Measurements from ENCODE around the gene IGF1R. TPM values are rescaled to one million over a fixed set of nuclear protein-coding genes. Genes with fewer than 3 reads are reported as not detected.

The IGF1R gene
- total and polyA plus RNA-seq, 4 experiments from 2014 or later = 0.45 to 49.2 (median 25.1) TPM

- no peaks in the 10 kb centered on the region for H3K9me3 ChIP-seq (ENCODE audit: control insufficient read depth in 1 of 2, low read length in 2 of 2)
- no peaks in the 10 kb centered on the region for H3K27me3 ChIP-seq (ENCODE audit: insufficient read depth, low read length)
- H3K36me3 ChIP-seq (ENCODE audit: insufficient read depth, low read length) = no peaks in the 10 kb centered on the region
- ChIA-PET CTCF (ENCODE audit: partially characterized antibody) (no interaction called here), POLR2A (ENCODE audit: partially characterized antibody) (no interaction called here)
- no peaks in the 10 kb centered on the region for H3K9me3 Mint-ChIP-seq
- no peak overlapping the region for H3K4me3 Mint-ChIP-seq
- peaks cover 0 to 7% (median 0%) of the 10 kb centered on the region in 4 donors for H3K4me1 Mint-ChIP-seq
- no peaks in the 10 kb centered on the region for H3K36me3 Mint-ChIP-seq
- H3K27ac Mint-ChIP-seq = peak overlapping the region in 1 of 7 donors; percentile 19
- H3K27me3 Mint-ChIP-seq = peaks cover 3 to 5% of the 10 kb centered on the region in 2 donors
- intact Hi-C loops (cut with micrococcal nuclease) = no loop called here
- H3K4me1 ChIP-seq (ENCODE audit: insufficient read depth, low read length) = no peaks in the 10 kb centered on the region
- H3K27ac ChIP-seq (ENCODE audit: low read depth, low read length) = no peak overlapping the region
- no peak overlapping the region for H3K4me3 ChIP-seq (ENCODE audit: low read length in 2 of 2)
- DNase-seq = no peak
Observed at GRCh38 chr15:98770984-98771383, 122.6 kb downstream of the IGF1R start.

- ChIA-PET POLR2A (ENCODE audit: partially characterized antibody) (no interaction called here), CTCF (ENCODE audit: partially characterized antibody) (no interaction called here)
- Mint-ChIP-seq H3K36me3 (no peaks in the 10 kb centered on the region), H3K27me3 (peaks cover 3 to 5% of the 10 kb centered on the region in 2 donors), H3K4me1 (peaks cover 2 to 10% (median 4%) of the 10 kb centered on the region in 4 donors), H3K4me3 (no peak overlapping the region), H3K27ac (peak overlapping the region in 1 of 7 donors; percentile 53), H3K9me3 (no peaks in the 10 kb centered on the region)
- no peak overlapping the region for H3K4me3 ChIP-seq (ENCODE audit: low read length in 2 of 2)
- intact Hi-C loops (cut with micrococcal nuclease) = no loop called here
- no peaks in the 10 kb centered on the region for H3K36me3 ChIP-seq (ENCODE audit: insufficient read depth, low read length)
- no peak overlapping the region for H3K27ac ChIP-seq (ENCODE audit: low read depth, low read length)
- DNase-seq = no peak
- H3K4me1 ChIP-seq (ENCODE audit: insufficient read depth, low read length) = no peaks in the 10 kb centered on the region
- no peaks in the 10 kb centered on the region for H3K9me3 ChIP-seq (ENCODE audit: control insufficient read depth in 1 of 2, low read length in 2 of 2)
- no peaks in the 10 kb centered on the region for H3K27me3 ChIP-seq (ENCODE audit: insufficient read depth, low read length)
Observed at GRCh38 chr15:98771541-98771940, 123.2 kb downstream of the IGF1R start.

GRCh38 chr15:98772895-98773294, 124.6 kb downstream of the IGF1R start:
- H3K36me3 Mint-ChIP-seq = no peaks in the 10 kb centered on the region
- Histone ChIP-seq H3K4me3 (ENCODE audit: low read length in 2 of 2) (no peak overlapping the region), H3K27ac (ENCODE audit: low read depth, low read length) (no peak overlapping the region), H3K4me1 (ENCODE audit: insufficient read depth, low read length) (peaks cover 7% of the 10 kb centered on the region), H3K36me3 (ENCODE audit: insufficient read depth, low read length) (no peaks in the 10 kb centered on the region), H3K27me3 (ENCODE audit: insufficient read depth, low read length) (no peaks in the 10 kb centered on the region), H3K9me3 (ENCODE audit: control insufficient read depth in 1 of 2, low read length in 2 of 2) (no peaks in the 10 kb centered on the region)
- no peak for DNase-seq
- peaks cover 2 to 3% of the 10 kb centered on the region in 2 donors for H3K27me3 Mint-ChIP-seq
- H3K4me3 Mint-ChIP-seq = no peak overlapping the region
- H3K9me3 Mint-ChIP-seq = no peaks in the 10 kb centered on the region
- no peak overlapping the region for H3K27ac Mint-ChIP-seq
- H3K4me1 Mint-ChIP-seq = peaks cover 6 to 14% (median 13%) of the 10 kb centered on the region in 4 donors
- CTCF ChIA-PET (ENCODE audit: partially characterized antibody) = interaction anchor here (1.0 kb wide), 1 partner anchor 110 kb away, joined by 5 read pairs; no protein-coding TSS in a partner anchor
- POLR2A ChIA-PET (ENCODE audit: partially characterized antibody) = no interaction called here
- intact Hi-C loops (cut with micrococcal nuclease) = no loop called here

- Mint-ChIP-seq H3K27ac (no peak overlapping the region), H3K4me1 (peaks cover 6 to 18% (median 13%) of the 10 kb centered on the region in 4 donors), H3K36me3 (no peaks in the 10 kb centered on the region), H3K9me3 (no peaks in the 10 kb centered on the region), H3K4me3 (no peak overlapping the region), H3K27me3 (peaks cover 2 to 3% of the 10 kb centered on the region in 2 donors)
- ChIA-PET POLR2A (ENCODE audit: partially characterized antibody) (no interaction called here), CTCF (ENCODE audit: partially characterized antibody) (interaction anchor here (1.0 kb wide), 1 partner anchor 109 kb away, joined by 5 read pairs; no protein-coding TSS in a partner anchor)
- H3K27ac ChIP-seq (ENCODE audit: low read depth, low read length) = no peak overlapping the region
- H3K9me3 ChIP-seq (ENCODE audit: control insufficient read depth in 1 of 2, low read length in 2 of 2) = no peaks in the 10 kb centered on the region
- peaks cover 7% of the 10 kb centered on the region for H3K4me1 ChIP-seq (ENCODE audit: insufficient read depth, low read length)
- H3K4me3 ChIP-seq (ENCODE audit: low read length in 2 of 2) = no peak overlapping the region
- intact Hi-C loops (cut with micrococcal nuclease) = no loop called here
- DNase-seq = no peak
- no peaks in the 10 kb centered on the region for H3K27me3 ChIP-seq (ENCODE audit: insufficient read depth, low read length)
- no peaks in the 10 kb centered on the region for H3K36me3 ChIP-seq (ENCODE audit: insufficient read depth, low read length)
Observed at GRCh38 chr15:98773616-98774015, 125.3 kb downstream of the IGF1R start.

- DNase-seq = no peak
- H3K36me3 Mint-ChIP-seq = no peaks in the 10 kb centered on the region
- H3K9me3 ChIP-seq (ENCODE audit: control insufficient read depth in 1 of 2, low read length in 2 of 2) = no peaks in the 10 kb centered on the region
- POLR2A ChIA-PET (ENCODE audit: partially characterized antibody) = no interaction called here
- H3K4me3 ChIP-seq (ENCODE audit: low read length in 2 of 2) = no peak overlapping the region
- peaks cover 14% of the 10 kb centered on the region for H3K4me1 ChIP-seq (ENCODE audit: insufficient read depth, low read length)
- H3K27ac ChIP-seq (ENCODE audit: low read depth, low read length) = no peak overlapping the region
- no peak overlapping the region for H3K4me3 Mint-ChIP-seq
- intact Hi-C loops (cut with micrococcal nuclease) = loop anchor here (5.0 kb wide), 1 partner anchor 118 kb away; no protein-coding TSS in a partner anchor
- H3K27me3 ChIP-seq (ENCODE audit: insufficient read depth, low read length) = no peaks in the 10 kb centered on the region
- H3K27me3 Mint-ChIP-seq = peaks cover 4 to 6% of the 10 kb centered on the region in 2 donors
- no peaks in the 10 kb centered on the region for H3K9me3 Mint-ChIP-seq
- H3K27ac Mint-ChIP-seq = no peak overlapping the region
- no peaks in the 10 kb centered on the region for H3K36me3 ChIP-seq (ENCODE audit: insufficient read depth, low read length)
- CTCF ChIA-PET (ENCODE audit: partially characterized antibody) = interaction anchor here (1.3 kb wide), 1 partner anchor 76 kb away, joined by 3 read pairs; no protein-coding TSS in a partner anchor
- H3K4me1 Mint-ChIP-seq = peaks cover 11 to 25% (median 18%) of the 10 kb centered on the region in 4 donors
Observed at GRCh38 chr15:98774756-98775497, 126.6 kb downstream of the IGF1R start.

- H3K4me1 Mint-ChIP-seq = peaks cover 11 to 25% (median 17%) of the 10 kb centered on the region in 4 donors
- POLR2A ChIA-PET (ENCODE audit: partially characterized antibody) = no interaction called here
Observed at GRCh38 chr15:98775498-98776230, 127.3 kb downstream of the IGF1R start.

More at GRCh38 chr15:98775498-98776230, 127.3 kb downstream of the IGF1R start:
- CTCF ChIA-PET (ENCODE audit: partially characterized antibody) = interaction anchor here (1.3 kb wide), 1 partner anchor 75 kb away, joined by 3 read pairs; no protein-coding TSS in a partner anchor
- Mint-ChIP-seq H3K4me3 (no peak overlapping the region), H3K9me3 (no peaks in the 10 kb centered on the region), H3K36me3 (no peaks in the 10 kb centered on the region), H3K27me3 (peaks cover 4 to 6% of the 10 kb centered on the region in 2 donors), H3K27ac (no peak overlapping the region)
- no peaks in the 10 kb centered on the region for H3K27me3 ChIP-seq (ENCODE audit: insufficient read depth, low read length)
- H3K9me3 ChIP-seq (ENCODE audit: control insufficient read depth in 1 of 2, low read length in 2 of 2) = no peaks in the 10 kb centered on the region
- peaks cover 14% of the 10 kb centered on the region for H3K4me1 ChIP-seq (ENCODE audit: insufficient read depth, low read length)
- no peak overlapping the region for H3K4me3 ChIP-seq (ENCODE audit: low read length in 2 of 2)
- intact Hi-C loops (cut with micrococcal nuclease) = loop anchor here (5.0 kb wide), 1 partner anchor 118 kb away; no protein-coding TSS in a partner anchor
- no peak for DNase-seq
- no peak overlapping the region for H3K27ac ChIP-seq (ENCODE audit: low read depth, low read length)
- H3K36me3 ChIP-seq (ENCODE audit: insufficient read depth, low read length) = no peaks in the 10 kb centered on the region
